ENCODE results near the gene TCHP. TPM values are rescaled to one million over a fixed set of nuclear protein-coding genes. Genes with fewer than 3 reads are reported as not detected.

The TCHP gene
- total and polyA plus RNA-seq, 2 of the 13 experiments (the other 11 are each of a cell fraction or from before 2014, with no cell fraction given) = 6.7 to 12.2 TPM

GRCh38 chr12:109923038-109923437 lies 23.0 kb downstream of the TCHP start:
- Histone ChIP-seq H3K4me2 (ENCODE audit: low read depth, low read length) (no peak overlapping the region), H3K27ac (ENCODE audit: extremely low read length, insufficient read depth, low read length) (no peak overlapping the region), H3K9ac (ENCODE audit: insufficient read depth, low read depth, low read length) (no peak overlapping the region), H4K20me1 (ENCODE audit: insufficient read depth, low read length) (no peaks in the 10 kb centered on the region), H3K36me3 (replicated peaks in 1 of 2; ENCODE audit: control insufficient read depth in 1 of 2, insufficient read depth in 2 of 2, low read length in 2 of 2) (peaks cover 0 to 9% of the 10 kb centered on the region in 2 experiments; a peak in 2 of 5 replicates), H3K27me3 (ENCODE audit: control insufficient read depth in 1 of 2, insufficient read depth in 2 of 2, low read length in 2 of 2) (no peaks in the 10 kb centered on the region), H3K79me2 (ENCODE audit: insufficient read depth, low read length) (no peaks in the 10 kb centered on the region), H3K4me1 (ENCODE audit: insufficient read depth, low read length) (peaks cover 11% of the 10 kb centered on the region), H3K9me3 (ENCODE audit: low read length) (no peaks in the 10 kb centered on the region), H3K4me3 (replicated peaks in 1 of 3; ENCODE audit: insufficient read depth in 1 of 3, low read depth in 2 of 3, low read length in 3 of 3) (no peak overlapping the region), H2AFZ (ENCODE audit: low read length) (no peak overlapping the region)
- ATAC-seq (no peak), DNase-seq (ENCODE audit: low spot score) (no peak), FAIRE-seq (no peak)
- CTCF ChIA-PET (ENCODE audit: low intra/inter-chr PET ratio, low total read pairs) = no interaction called here
- BruUV-seq (replicated peaks) = no TSS peak
- TF ChIP-seq ZNF878 (CRISPR knock-in tag; IDR thresholded peaks at IDR 0.05) = no peak
- in situ Hi-C loops (cut with HindIII; ENCODE audit: extremely low pct_ligation_motif_present, low pct_unique_long_range_greater_than_20kb) (no loop called here), intact Hi-C loops (cut with micrococcal nuclease; ENCODE audit: unreplicated experiment) (no loop called here)
- POLR2A ChIA-PET = no interaction called here
- 100% methylated on average over 1 of the region's 5 CpGs for WGBS (ENCODE audit: low lambda C conversion rate)

GRCh38 chr12:109923481-109924245 lies 23.6 kb downstream of the TCHP start:
- ChIA-PET POLR2A (no interaction called here), CTCF (ENCODE audit: low intra/inter-chr PET ratio, low total read pairs) (no interaction called here)
- Histone ChIP-seq H3K27me3 (ENCODE audit: control insufficient read depth in 1 of 2, insufficient read depth in 2 of 2, low read length in 2 of 2) (no peaks in the 10 kb centered on the region), H3K4me2 (ENCODE audit: low read depth, low read length) (no peak overlapping the region), H3K36me3 (replicated peaks in 1 of 2; ENCODE audit: control insufficient read depth in 1 of 2, insufficient read depth in 2 of 2, low read length in 2 of 2) (peaks cover 0 to 7% of the 10 kb centered on the region in 2 experiments; a peak in 2 of 5 replicates), H3K9me3 (ENCODE audit: low read length) (no peaks in the 10 kb centered on the region), H3K4me1 (ENCODE audit: insufficient read depth, low read length) (peaks cover 11% of the 10 kb centered on the region), H3K27ac (ENCODE audit: extremely low read length, insufficient read depth, low read length) (no peak overlapping the region), H2AFZ (ENCODE audit: low read length) (no peak overlapping the region), H3K4me3 (replicated peaks in 1 of 3; ENCODE audit: insufficient read depth in 1 of 3, low read depth in 2 of 3, low read length in 3 of 3) (no peak overlapping the region), H4K20me1 (ENCODE audit: insufficient read depth, low read length) (no peaks in the 10 kb centered on the region), H3K9ac (ENCODE audit: insufficient read depth, low read depth, low read length) (no peak overlapping the region), H3K79me2 (ENCODE audit: insufficient read depth, low read length) (no peaks in the 10 kb centered on the region)
- BruUV-seq (replicated peaks) = no TSS peak
- in situ Hi-C loops (cut with HindIII; ENCODE audit: extremely low pct_ligation_motif_present, low pct_unique_long_range_greater_than_20kb) (no loop called here), intact Hi-C loops (cut with micrococcal nuclease; ENCODE audit: unreplicated experiment) (no loop called here)
- ATAC-seq (no peak), DNase-seq (ENCODE audit: low spot score) (no peak), FAIRE-seq (no peak)
- WGBS (ENCODE audit: low lambda C conversion rate) = 84% methylated on average over 16 of the region's 17 CpGs
- TF ChIP-seq HINFP (CRISPR knock-in tag; IDR thresholded peaks at IDR 0.05; ENCODE audit: low read depth) (no peak), GMEB1 (CRISPR knock-in tag; IDR thresholded peaks at IDR 0.05; ENCODE audit: borderline replicate concordance) (no peak), PTBP1 (IDR thresholded peaks at IDR 0.05; ENCODE audit: low read depth, low read length, poor library complexity, severe bottlenecking) (no peak), CTCF (CRISPR knock-in tag; IDR thresholded peaks at IDR 0.05) (no peak), KLF6 (CRISPR knock-in tag; IDR thresholded peaks at IDR 0.05) (no peak)
- TF ChIP-seq, protein P1, sequence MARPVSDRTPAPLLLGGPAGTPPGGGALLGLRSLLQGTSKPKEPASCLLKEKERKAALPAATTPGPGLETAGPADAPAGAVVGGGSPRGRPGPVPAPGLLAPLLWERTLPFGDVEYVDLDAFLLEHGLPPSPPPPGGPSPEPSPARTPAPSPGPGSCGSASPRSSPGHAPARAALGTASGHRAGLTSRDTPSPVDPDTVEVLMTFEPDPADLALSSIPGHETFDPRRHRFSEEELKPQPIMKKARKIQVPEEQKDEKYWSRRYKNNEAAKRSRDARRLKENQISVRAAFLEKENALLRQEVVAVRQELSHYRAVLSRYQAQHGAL (CRISPR knock-in tag; IDR thresholded peaks at IDR 0.05; ENCODE audit: not compliant biosample characterization) = no peak
- TF ChIP-seq, protein P2, sequence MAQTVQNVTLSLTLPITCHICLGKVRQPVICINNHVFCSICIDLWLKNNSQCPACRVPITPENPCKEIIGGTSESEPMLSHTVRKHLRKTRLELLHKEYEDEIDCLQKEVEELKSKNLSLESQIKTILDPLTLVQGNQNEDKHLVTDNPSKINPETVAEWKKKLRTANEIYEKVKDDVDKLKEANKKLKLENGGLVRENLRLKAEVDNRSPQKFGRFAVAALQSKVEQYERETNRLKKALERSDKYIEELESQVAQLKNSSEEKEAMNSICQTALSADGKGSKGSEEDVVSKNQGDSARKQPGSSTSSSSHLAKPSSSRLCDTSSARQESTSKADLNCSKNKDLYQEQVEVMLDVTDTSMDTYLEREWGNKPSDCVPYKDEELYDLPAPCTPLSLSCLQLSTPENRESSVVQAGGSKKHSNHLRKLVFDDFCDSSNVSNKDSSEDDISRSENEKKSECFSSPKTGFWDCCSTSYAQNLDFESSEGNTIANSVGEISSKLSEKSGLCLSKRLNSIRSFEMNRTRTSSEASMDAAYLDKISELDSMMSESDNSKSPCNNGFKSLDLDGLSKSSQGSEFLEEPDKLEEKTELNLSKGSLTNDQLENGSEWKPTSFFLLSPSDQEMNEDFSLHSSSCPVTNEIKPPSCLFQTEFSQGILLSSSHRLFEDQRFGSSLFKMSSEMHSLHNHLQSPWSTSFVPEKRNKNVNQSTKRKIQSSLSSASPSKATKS (CRISPR knock-in tag; IDR thresholded peaks at IDR 0.05) = no peak

All from HepG2 (cell line).